ENCODE results near the gene DUSP2. TPM values are rescaled to one million over a fixed set of nuclear protein-coding genes. Genes with fewer than 3 reads are reported as not detected.

Gene DUSP2, protein sequence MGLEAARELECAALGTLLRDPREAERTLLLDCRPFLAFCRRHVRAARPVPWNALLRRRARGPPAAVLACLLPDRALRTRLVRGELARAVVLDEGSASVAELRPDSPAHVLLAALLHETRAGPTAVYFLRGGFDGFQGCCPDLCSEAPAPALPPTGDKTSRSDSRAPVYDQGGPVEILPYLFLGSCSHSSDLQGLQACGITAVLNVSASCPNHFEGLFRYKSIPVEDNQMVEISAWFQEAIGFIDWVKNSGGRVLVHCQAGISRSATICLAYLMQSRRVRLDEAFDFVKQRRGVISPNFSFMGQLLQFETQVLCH
- 0.12 and 0.38 TPM in 2 replicates for total RNA-seq (ENCODE audit: low replicate concordance)

GRCh38 chr2:96145036-96145847 lies at the start of gene DUSP2:
TSS of gene DUSP2 (minus strand) at chr2:96145440. CDS start at chr2:96145354, 86 bp downstream.

GRCh38 chr2:96138179-96139145 lies 6.8 kb downstream of the DUSP2 start, which contains the start of gene ASTL:
TSS of gene ASTL (minus strand) at chr2:96138502. CDS start at chr2:96138436, 66 bp downstream.

GRCh38 chr2:96116424-96116878 lies 28.8 kb downstream of the DUSP2 start, which contains the start of gene ADRA2B:
TSS of gene ADRA2B (minus strand) at chr2:96116571. CDS start at chr2:96116149, 422 bp downstream.

Other genes with a start within 250 kb of the DUSP2 start
- gene ANKRD36C, start 153.6 kb downstream of the DUSP2 start, total RNA-seq (ENCODE audit: low replicate concordance): 24.8 and 25.1 TPM in 2 replicates
- 1.9 and 12.7 TPM in 2 replicates for gene GPAT2, start 110.5 kb downstream of the DUSP2 start, total RNA-seq (ENCODE audit: low replicate concordance)
- gene ADRA2B, start 28.9 kb downstream of the DUSP2 start, total RNA-seq (ENCODE audit: low replicate concordance): 3.5 TPM in 1 of 2 replicates, not detected in the other
- not detected in 2 replicates for gene ASTL, start 6.9 kb downstream of the DUSP2 start, total RNA-seq (ENCODE audit: low replicate concordance)
- gene STARD7, start 63.4 kb upstream of the DUSP2 start, total RNA-seq (ENCODE audit: low replicate concordance): 82.5 and 111 TPM in 2 replicates
- 12.4 and 13.9 TPM in 2 replicates for gene TMEM127, start 120.6 kb upstream of the DUSP2 start, total RNA-seq (ENCODE audit: low replicate concordance)
- 49.0 and 70.7 TPM in 2 replicates for gene CIAO1, start 120.8 kb upstream of the DUSP2 start, total RNA-seq (ENCODE audit: low replicate concordance)
- 41.7 and 59.6 TPM in 2 replicates for gene SNRNP200, start 160.1 kb upstream of the DUSP2 start, total RNA-seq (ENCODE audit: low replicate concordance)
- gene ITPRIPL1, start 179.9 kb upstream of the DUSP2 start, total RNA-seq (ENCODE audit: low replicate concordance): 0.75 and 1.2 TPM in 2 replicates
- gene NCAPH, start 190.3 kb upstream of the DUSP2 start, total RNA-seq (ENCODE audit: low replicate concordance): 1.1 and 5.7 TPM in 2 replicates